Limb (tissue), 2 donors: ENCODE measurements around the gene NPPA.

ENCODE experiments used
- DNase-seq, 2 donors: peaks; one replicate each; pipeline ENCODE4 v3.0.0-alpha.2; 2016; ENCODE audit errors: extremely low spot score in 2 of 2

NPPA gene

DNA sequence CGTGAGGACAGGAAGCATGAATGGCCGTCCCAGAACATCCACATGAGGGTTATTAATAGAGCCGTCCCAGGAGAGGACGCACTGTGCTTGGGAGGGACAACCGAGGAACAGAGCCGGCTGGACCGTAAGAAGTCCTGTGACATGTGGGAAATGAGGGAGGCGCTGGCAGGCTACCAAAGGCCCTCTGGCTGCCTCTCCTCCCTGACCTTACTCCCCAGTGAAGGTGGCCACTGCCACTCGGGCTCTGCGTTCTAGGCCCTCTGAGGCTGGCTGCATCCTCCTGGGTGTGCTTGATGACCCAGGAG is 26.6 kb upstream of the NPPA start:
- no peak for DNase-seq

DNA sequence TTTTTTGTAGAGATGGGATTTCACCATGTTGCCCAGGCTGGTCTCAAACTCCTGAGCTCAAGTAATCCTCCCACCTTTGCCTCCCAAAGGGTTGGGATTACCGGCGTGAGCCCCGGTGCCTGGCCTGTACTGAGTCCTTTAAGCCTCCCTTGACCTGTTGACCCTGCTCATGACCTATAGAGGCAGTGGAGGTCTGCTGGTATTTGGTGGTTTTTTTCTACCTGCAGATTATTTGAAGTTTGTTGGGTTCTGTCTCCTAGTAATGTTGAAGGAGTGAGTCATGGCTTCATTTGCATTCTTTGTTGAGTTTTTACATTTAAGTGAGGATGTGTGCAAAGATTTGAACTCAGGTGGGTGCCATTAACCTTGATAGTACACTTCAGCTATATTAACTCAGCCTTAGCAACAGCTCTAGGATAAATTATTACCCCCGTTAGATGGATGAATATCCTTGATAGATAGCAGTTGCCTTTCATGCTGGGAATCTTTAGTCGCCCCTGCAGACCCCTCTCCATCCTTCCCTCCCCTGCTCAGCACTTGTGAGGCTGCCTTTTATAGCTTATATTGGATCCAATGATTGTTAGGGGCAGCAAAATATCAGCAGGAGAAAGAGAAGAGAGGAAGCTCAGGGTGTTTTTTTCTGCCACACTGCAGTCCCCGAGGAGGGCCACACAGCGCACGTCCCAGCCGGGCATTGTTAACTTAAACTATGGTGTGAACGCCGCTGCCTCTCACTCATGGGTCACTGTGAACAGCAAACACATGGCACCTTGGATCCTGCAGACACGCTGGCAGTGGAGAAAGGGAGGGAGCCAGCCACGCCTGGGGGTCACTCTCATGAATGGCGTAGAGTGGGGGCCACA is 26.0 kb upstream of the NPPA start:
- DNase-seq: no peak

DNA sequence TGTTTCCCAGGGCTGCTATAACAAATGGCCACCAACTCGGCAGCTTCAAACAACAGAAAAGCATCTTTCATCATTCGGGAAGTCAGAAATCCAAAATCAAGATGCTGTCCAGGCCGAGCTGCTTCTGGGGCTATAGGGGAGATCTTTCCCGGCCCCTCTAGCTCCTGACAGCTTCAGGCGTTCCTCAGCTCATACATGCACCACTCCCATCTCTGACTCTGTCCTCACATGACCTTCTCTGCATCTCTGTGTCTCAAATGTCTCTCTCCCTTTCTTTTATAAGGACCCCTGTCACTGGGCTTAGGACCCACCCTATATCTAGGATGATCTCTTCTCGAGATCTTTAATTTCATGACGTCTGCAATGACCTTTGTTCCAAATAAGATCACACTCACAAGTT is 25.0 kb upstream of the NPPA start:
- DNase-seq: no peak

GRCh38 chr1:11869650-11870207 is 22.1 kb upstream of the NPPA start:
- no peak for DNase-seq

- no peak for DNase-seq
Observed at GRCh38 chr1:11869104-11869503, 21.5 kb upstream of the NPPA start.

- no peak for DNase-seq
Observed at GRCh38 chr1:11868331-11868980, 20.9 kb upstream of the NPPA start.

- DNase-seq: no peak
Observed at GRCh38 chr1:11862890-11863289, 15.3 kb upstream of the NPPA start.

- DNase-seq: no peak
Observed at GRCh38 chr1:11860587-11860986, 13.0 kb upstream of the NPPA start.

GRCh38 chr1:11860083-11860482 is 12.5 kb upstream of the NPPA start:
- DNase-seq: no peak

- DNase-seq: peak in 1 of 2 donors; percentile 82
Observed at GRCh38 chr1:11858968-11859871, 11.6 kb upstream of the NPPA start.

DNA sequence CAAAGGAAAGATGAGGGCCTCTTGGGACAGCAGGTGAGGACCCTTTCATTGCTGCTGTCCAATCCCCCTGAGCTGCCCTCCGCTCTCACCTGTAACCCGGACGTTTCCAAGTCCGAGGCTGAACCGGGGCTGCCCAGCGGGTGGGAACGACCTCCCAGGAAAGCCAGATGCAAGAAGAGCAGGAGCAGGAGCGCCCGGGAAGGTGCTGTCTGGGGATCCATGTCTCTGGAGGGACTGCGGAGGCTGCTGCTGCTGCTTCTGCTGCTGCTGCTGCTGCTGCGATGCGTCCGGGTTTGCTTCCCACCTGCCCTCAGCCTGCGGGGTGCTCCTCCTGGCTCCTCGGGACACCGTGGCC is 11.0 kb upstream of the NPPA start, which contains the start of gene NPPB:
Gene NPPB (minus strand): TSS at position 333 of the 355 bp plus-strand sequence. CDS start 112 bp downstream, at position 221.
- DNase-seq: no peak

DNA sequence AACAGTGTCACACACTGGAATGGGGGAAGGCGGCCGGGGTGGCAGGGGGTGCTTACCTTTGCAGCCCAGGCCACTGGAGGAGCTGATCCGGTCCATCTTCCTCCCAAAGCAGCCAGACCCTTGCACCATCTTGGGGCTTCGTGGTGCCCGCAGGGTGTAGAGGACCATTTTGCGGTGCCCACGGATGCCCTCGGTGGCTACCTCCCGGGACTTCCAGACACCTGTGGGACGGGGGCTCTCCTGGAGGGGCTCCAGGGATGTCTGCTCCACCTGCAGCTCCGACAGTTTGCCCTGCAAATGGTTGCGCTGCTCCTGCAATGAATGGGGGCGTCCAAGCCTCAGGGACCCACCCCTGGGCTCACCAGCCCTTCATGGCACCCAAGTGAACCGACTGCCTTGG is 10.6 kb upstream of the NPPA start:
- no peak for DNase-seq

DNA sequence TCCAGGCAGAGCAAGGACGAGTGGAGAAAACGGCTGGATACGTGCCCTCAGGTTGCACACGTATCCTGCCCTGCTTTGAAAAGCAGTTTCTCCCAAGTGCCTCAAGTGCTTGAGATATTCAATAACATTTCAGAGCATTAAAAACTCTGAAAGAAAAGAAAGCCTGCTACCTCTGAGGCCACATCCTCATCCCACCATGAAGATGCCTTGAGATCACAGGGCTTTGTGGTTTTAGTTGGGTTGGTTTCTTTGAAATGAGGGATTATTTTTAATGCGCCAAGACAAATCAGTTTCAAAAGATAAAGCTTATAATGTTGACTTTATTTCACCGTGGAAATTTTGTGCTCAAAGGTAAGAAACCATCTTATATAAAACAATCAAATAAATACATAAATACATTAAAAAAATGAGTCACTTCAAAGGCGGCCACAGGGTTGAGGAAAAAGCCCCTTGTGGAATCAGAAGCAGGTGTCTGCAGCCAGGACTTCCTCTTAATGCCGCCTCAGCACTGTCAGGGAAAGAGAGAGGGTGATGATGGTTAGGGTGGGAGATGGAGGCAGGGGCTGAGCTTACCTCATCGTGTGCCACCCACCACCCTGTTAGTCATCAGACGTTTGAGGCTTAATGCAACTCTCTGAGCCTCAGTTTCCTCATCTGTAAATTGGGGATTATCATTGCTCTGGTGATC is 9.7 kb upstream of the NPPA start:
- no peak for DNase-seq

GRCh38 chr1:11856698-11857097 is 9.1 kb upstream of the NPPA start:
- DNase-seq: no peak

DNA sequence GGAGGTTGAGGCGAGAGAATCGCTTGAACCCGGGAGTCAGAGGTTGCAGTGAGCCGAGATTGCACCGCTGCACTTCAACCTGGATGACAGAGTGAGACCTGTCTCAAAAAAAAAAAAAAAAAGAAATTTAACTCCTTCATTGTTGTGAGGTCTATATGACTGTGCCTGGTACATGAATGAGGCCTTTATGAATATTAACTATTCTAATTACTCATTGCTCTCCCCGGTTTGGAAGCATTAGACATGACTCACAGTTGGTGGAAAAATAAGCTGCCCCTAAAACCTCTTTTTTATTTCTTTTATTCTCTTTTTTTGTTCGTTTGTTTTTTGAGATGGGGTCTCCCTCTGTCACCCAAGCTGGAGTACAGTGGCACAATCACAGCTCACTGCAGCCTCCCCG is 7.8 kb upstream of the NPPA start:
- DNase-seq: no peak

DNA sequence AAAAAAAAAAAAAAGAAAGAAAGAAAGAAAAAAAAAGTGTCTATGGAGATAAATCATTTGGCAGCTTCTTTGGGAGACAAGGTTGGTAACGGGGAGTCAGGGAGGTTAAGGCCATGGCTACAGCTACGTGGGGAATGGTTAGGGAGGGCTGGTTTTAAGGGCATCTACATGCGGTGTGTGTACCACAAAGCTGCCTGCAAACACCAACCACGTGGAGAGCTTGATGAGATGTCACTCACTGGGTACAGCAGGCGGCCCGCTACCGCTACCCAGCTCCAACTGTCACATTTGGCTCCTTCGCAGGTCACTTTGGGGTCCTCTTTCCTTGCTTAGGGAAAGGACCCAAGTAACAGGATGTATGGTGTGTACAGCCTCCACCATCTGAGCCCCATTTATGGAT is 6.9 kb upstream of the NPPA start:
- DNase-seq: no peak

DNA sequence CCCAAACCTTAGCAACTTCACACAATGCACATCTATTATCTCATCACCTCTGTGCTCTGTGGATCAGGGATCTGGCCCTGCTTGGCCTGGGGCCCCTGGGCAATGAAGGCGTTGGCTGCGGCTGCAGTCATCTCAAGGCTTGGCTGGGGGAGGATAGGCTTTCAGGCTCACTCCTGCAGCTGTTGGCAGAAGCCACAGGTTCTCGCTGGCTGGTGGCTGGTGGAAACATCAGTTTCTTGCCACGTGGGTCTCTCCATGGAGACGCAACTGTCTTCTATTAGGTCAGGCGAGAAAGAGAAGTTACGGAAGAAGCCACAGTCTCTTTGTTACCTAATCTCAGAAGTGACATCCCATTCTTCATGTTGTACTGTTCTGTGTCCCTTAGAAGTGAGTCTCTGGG is 3.6 kb upstream of the NPPA start:
- no peak for DNase-seq

DNA sequence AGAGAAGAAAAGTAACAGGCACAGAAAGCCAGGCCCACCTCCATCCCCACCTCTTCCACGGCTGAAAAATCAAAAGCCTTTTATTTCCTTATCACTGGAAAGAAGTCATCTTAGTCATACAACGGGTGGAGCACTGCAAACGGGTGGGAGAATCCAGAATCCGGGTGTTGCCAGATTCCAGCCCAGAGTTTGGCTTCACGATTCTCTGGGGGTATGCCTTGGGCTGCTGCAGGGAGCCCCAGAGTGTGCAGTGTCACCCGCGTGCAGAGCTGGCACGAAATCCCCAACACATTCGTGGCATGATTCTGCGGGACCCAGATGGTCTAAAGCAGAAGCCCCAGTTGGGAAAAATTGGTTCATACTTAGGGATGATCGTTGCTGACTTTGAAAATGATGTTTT is 2.6 kb upstream of the NPPA start:
- DNase-seq: no peak

DNA sequence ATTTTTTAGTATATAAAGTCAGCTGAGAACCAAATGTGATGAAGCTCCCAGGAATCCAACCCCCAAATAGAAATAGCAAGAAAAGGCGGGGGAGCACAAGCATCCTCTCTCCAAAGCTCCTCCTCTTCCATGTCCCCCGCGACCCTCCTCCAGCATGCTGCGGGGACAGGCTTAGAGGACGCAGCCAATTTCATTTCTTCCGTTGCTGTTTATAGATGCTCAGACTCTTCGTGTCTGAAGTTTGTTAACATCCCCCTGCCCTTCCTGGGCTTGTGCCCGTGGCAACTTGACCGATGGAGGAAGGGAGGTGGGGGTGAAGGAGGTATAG is 754 bp upstream of the NPPA start:
- DNase-seq: peak in 1 of 2 donors; percentile 7

GRCh38 chr1:11845641-11846335 is 1.8 kb downstream of the NPPA start:
- no peak for DNase-seq
